Activated CD4-positive, alpha-beta T cell treated with anti-CD3 and anti-CD28 coated beads, Interleukin-2, amount 10 ng/mL, durations not matched to agents 24 days and 14 days (primary cell): ENCODE measurements around the gene GOLGA8K. TPM values are rescaled to one million over a fixed set of nuclear protein-coding genes. Genes with fewer than 3 reads are reported as not detected.

ENCODE experiments used
- total RNA-seq: library from RNA; stranded (reverse); gene quantifications from 2 replicates; pipeline ENCODE4 v1.2.3, GENCODE V29; 2022

GOLGA8K gene
- total RNA-seq, 1 donor from 2014 or later = 0.21 TPM

Other genes starting within 250 kb of the GOLGA8K start
- 1.5 and 2.2 TPM in 2 replicates for gene GOLGA8O, start 52.3 kb upstream of the GOLGA8K start, total RNA-seq
- 4.1 and 4.5 TPM in 2 replicates for gene GOLGA8N, start 190.2 kb upstream of the GOLGA8K start, total RNA-seq
- 95.7 and 98.2 TPM in 2 replicates for gene ARHGAP11A, start 212.2 kb upstream of the GOLGA8K start, total RNA-seq
- gene SCG5, start 238.4 kb upstream of the GOLGA8K start, total RNA-seq = 1.5 and 2.2 TPM in 2 replicates